GM21447 (cell line): ENCODE data around the gene ELANE.
"Not testable (repeated sequence)": the region's sequence is repeated elsewhere in the genome, so short reads cannot be mapped to it uniquely, and the experiment has no call there.

Experiments
- ATAC-seq: cut with Tn5 transposase; IDR thresholded peaks from one replicate; pipeline ENCODE4 v1.9.1; 2021; ENCODE audit not compliant: unreplicated experiment

Gene ELANE

DNA sequence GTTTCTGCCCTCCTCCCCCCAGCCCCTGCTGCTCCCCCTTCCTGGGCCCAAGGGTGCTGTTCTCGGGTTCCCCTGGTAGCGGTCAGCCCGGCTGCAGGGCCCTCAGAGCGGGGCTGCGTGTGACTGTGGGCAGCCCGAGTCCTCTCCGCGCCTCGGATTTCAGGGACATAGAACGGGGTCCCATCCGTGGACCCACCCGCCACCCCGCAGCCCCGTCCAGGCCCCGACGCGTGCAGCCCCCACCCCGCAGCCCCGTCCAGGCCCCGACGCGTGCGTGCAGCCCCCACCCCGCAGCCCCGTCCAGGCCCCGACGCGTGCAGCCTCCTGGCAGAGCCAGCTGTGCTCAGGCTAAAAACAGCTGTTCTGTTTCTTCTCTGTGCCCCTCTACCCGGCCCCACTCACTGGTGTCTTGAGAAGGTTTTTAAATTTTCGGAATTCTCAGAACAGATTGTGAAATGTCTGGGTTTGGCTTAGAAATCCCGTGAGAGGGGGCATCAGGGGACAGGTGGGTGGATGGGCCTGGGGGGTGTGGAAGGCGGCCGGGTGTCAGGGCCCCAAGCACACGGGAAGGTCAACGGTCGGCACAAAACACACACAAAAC is 16.8 kb upstream of the ELANE start:
- no peak for ATAC-seq

- no peak for ATAC-seq
Observed at GRCh38 chr19:840519-841206, 11.4 kb upstream of the ELANE start, which contains the start of gene PRTN3. Gene PRTN3 (plus strand): TSS chr19:840999. CDS start chr19:841009, 10 bp downstream.

DNA sequence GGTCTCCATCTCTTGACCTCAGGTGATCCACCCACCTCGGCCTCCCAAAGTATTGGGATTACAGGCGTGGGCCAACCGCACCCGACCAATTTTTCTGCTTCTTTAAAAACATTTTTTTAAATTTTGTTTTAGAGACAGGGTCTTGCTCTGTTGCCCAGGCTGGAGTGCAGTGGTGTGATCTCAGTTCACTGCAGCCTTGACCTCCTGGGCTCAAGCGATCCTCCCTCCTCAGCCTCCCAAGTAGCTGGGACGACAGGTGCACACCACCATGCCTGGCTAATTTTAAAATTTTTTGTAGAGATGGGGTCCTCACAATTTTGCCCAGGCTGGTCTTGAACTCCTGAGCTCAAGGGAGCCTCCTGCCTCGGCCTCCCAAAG is 9.3 kb upstream of the ELANE start:
- not testable (repeated sequence) for ATAC-seq

DNA sequence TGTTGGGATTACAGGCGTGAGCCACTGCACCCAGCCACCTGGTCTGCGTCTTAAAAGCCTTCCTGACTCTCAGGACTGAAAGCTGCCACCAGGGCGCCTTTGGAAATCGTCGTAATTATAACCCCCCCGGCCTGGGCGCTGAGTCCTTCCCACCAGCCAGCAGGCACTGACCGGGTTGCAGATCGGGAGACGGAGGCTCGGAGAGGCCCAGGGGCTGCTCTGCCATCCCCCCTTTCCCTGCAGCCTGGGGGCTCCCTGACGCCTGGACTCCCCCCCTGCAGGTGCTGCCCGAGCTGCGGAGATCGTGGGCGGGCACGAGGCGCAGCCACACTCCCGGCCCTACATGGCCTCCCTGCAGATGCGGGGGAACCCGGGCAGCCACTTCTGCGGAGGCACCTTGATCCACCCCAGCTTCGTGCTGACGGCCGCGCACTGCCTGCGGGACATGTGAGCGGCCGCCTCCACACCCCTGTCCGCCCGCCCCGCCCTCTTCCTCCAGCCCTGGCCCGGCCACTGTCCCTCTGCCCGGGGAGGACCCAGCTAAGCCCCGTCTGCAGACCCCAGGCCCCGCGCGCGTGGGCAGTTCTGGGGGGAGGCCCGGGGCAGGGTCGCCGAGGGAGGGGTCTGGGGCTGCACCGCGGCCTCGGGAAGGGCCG is 8.8 kb upstream of the ELANE start:
- ATAC-seq = no peak

DNA sequence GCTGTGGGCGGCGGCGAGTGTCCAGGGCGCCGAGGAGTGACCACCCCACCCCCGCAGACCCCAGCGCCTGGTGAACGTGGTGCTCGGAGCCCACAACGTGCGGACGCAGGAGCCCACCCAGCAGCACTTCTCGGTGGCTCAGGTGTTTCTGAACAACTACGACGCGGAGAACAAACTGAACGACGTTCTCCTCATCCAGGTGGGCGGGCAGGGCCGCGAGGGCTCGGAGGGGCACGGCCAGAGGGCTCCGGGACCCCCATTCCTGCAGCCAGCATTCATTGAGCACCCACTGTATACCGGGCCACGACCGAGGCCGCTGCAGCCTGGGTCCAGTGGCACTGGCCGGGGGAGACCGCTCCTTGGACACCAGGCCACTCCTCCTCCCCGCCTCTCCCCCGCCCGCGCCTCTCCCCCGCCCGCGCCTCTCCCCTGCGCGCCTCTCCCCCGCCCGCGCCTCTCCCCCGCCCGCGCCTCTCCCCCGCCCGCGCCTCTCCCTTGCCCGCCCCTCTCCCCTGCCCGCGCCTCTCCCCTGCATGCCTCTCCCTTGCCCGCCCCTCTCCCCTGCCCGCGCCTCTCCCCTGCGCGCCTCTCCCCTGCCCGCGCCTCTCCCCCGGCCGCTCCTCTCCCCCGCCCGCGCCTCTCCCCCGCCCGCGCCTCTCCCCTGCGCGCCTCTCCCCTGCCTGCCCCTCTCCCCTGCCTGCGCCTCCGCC is 8.1 kb upstream of the ELANE start:
- no peak for ATAC-seq

DNA sequence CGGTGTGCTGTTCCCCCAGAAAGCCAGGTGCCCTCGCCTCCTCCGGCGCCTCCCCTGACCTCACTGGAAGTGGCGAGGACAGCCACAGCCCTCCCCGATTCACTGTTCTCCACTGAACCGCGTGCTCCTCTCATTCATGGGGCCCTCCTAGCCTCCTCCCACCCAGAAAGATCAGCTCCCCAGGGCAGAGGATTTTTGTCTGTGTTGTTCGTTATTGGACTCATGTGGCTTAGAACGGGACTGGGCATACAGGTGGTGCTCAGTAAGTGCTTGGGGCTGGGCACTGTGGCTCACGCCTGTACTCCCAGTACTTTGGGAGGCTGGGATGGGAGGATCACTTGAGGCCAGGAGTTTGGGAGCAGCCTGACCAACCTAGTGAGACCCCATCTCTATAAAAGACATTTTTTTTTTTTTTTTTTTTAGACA is 7.5 kb upstream of the ELANE start:
- no peak for ATAC-seq

DNA sequence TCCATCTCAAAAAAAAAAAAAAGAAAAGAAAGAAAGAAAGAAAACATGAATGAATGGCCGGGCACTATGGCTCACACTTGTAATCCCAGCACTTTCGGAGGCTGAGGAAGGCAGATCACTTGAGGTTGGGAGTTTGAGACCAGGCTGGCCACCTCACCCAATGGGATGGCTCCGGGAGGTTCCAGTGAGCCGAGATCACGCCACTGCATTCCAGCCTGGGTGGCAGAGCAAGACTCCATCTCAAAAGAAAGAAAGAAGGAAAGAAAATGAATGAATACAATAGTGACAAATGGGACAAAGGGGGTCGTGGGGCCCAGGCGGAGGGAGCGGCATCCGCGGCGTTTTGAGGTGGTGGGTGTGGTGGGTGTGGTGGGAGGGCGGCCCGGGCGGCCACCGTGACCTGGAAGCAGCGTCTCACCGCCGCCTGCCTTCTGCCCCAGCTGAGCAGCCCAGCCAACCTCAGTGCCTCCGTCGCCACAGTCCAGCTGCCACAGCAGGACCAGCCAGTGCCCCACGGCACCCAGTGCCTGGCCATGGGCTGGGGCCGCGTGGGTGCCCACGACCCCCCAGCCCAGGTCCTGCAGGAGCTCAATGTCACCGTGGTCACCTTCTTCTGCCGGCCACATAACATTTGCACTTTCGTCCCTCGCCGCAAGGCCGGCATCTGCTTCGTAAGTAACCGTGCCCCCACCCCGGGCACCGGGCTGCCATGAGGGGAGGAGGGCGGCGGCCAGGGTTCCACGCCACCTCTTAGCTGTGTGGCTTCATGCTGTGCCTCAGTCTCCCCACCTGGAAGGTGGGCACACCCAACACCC is 6.2 kb upstream of the ELANE start:
- no peak for ATAC-seq

DNA sequence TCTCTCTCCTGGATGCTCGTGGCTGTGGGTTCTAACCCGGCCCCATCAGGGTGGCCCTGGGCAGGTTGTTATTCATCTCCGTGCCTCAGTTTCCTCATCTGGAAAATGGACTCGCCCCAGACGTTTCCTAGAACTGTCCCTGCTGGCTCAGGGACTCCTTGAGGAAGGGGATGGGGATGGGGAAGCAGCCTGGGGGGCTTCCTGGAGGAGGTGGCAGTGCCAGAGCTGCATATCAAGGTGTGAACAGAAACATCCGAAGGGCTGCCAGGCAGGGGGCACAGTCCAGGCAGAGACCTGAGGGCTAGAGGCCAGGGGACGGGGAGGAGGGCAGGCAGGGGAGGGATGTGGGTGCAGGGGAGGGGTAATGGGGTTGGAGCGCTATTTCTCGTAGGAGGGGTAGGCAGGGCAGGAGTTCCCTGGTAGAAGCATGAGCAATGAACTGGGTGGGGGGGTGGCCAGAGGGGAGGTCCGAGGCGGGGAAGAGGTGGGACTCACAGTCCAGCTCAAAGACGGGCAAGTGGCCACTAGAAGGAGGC is 3.6 kb upstream of the ELANE start:
- ATAC-seq = no peak

- not testable (repeated sequence) for ATAC-seq
Observed at GRCh38 chr19:849195-849594, 2.9 kb upstream of the ELANE start.

DNA sequence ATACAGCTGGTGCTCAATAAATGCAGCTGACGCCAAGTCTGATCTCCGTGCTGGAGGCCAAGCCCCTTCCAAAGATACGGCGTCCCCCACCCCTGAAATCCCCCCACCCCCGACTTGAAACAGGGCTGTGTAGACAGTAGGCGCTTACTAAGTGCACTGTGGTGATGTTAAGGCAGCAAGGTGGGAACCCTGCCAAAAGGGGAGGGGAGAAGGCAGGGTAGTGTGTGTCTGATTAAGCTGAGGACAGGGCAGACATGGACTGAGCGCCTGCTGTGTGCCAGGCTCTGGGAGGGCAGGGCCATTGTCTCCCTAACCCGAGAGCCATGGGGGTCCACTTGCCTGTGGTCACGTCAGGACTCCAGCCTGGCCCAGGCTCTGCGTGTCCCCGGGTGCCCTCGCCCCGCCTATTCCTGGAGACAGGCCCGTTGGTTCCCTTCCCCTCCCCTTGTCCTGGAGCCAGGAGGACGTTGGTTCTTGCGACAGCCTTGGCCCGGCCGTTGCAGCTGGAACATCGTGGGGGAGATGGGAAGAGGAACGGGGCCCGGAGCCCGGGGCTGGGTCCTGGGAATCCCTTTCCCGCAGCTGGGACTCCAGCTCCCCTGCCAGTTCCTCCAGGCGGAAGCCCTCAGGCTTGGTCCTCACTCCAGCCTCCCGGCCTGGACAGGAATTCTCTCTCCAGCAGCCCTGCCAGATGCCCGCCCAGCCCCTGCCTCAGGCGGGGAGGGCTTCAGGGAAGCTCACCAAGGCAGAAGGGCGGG is 1.7 kb upstream of the ELANE start:
- no peak for ATAC-seq

DNA sequence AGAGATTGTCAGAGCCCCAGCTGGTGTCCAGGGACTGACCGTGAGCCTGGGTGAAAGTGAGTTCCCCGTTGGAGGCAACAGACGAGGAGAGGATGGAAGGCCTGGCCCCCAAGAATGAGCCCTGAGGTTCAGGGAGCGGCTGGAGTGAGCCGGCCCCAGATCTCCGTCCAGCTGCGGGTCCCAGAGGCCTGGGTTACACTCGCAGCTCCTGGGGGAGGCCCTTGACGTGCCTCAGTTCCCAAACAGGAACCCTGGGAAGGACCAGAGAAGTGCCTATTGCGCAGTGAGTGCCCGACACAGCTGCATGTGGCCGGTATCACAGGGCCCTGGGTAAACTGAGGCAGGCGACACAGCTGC is 1.1 kb upstream of the ELANE start:
- ATAC-seq = no peak

- ATAC-seq = no peak
Observed at GRCh38 chr19:853014-853585, 997 bp downstream of the ELANE start.

DNA sequence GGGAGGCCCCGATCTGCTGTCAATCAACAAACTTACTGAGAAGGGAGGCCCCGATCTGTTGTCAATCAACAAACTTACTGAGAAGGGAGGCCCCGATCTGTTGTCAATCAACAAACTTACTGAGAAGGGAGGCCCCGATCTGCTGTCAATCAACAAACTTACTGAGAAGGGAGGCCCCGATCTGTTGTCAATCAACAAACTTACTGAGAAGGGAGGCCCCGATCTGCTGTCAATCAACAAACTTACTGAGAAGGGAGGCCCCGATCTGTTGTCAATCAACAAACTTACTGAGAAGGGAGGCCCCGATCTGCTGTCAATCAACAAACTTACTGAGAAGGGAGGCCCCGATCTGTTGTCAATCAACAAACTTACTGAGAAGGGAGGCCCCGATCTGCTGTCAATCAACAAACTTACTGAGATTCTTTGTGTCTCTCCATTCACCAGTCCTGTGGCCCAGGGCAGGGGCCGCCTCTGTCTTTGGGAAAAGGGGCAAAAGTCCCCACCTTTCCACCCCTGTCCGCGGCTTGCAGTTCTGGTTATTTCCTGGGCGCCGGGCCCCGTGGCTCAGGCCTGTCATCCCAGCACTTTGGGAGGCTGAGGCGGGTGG is 1.6 kb downstream of the ELANE start:
- ATAC-seq = not testable (repeated sequence)

DNA sequence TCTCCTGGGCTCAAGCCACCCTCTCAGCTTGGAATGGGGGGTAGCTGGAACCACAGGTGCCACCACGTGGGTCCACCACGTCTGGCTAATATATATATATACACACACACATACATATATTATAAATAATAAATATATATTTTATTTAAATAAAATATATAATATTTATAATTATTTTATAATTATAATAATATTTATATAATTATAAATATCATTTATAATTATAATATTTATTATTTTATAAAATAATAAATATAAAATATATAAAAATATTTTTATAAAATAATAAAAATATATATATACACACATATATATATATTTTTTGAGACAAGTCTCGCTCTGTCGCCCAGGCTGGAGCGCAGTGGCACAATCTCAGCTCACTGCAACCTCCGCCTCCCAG is 2.4 kb downstream of the ELANE start:
- no peak for ATAC-seq

DNA sequence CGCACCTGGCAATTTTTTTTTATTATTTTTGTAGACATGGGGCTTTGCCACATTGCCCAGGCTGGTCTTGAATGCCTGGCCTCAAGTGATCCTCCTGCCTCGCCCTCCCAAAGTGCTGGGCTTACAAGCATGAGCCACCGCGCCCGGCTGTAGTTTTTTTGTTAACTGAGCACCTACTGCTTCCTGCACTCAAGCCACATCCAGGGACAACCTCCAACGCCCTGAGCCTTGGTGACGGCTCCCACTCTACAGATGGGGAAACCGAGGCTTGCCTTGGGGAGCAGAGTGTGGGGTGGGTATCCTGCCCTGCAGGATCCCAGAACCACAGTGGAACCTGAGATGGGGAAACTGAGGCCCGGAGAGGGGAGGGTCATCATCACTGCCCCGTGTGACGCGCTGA is 3.0 kb downstream of the ELANE start:
- no peak for ATAC-seq

GRCh38 chr19:855566-856120 is 3.5 kb downstream of the ELANE start:
- no peak for ATAC-seq

DNA sequence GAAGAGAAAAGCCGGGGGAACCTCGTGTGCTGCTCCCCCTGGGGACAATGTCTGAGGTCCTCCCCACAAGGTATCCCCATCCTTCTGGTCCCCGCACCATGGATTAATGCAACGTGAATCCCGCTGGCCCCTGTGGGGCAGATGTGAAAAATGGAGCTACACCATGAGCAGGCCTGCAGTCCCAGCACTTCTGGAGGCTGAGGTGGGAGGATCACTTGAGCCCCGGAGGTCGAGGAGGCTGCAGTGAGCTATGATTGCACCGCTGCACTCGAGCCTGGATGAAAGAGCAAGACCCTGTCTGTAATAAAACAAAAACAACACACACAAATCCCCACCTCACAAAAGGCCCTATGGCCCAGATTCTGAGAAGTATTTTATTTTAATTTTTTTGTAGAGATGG is 6.2 kb downstream of the ELANE start:
- no peak for ATAC-seq

DNA sequence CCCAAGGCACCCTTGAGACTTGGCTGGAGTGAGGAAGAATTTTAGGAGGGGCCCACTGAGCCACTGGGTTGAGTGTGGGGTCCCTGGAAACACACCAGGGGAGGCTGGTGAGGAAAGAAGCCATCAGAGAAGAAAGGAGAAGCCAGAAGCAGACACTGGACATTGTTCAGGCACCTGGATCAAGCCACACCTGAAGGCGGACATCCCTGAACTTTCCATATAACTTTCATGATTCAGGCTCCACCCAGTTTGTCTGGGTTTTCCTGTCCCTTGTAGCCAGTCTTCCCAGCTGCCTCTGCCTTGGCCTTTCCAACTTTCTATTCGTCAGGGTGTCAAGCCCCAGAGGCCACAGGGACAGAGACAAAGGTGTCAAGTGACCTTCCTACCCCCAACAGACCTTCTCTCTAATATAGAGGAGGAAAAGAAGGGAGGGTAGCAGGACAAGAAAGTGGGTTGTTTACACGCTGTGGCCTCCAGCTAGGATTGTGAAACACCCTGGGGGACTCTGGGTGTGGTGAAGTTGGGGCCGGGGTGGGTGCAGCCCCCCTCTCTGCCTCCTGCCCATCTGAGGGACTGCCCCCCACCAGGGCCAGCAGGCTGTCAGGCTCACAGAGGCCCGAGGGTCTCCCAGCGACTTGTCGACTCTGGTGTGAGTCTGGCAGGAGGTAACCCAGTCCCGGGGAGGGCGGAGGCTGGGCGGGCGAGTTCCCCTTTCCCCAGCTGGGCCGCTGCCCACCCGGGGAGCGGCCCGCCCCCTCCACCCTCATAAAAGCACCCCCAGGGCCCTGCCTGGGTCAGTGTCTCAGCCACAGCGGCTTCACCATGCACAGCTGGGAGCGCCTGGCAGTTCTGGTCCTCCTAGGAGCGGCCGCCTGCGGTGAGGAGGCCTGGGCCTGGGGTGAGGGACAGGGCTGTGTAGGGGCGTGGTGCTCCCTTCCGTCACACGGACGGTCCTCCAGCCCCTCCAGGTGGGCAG is 7.1 kb downstream of the ELANE start, which contains the start of gene CFD:
CFD (plus strand) TSS at position 797 of the 976 bp plus-strand sequence; CDS start at position 823, 26 bp downstream.
- ATAC-seq = no peak
